Epithelial cell of proximal tubule (primary cell): Measurements from ENCODE around the gene ZNF408. TPM values are rescaled to one million over a fixed set of nuclear protein-coding genes. Genes with fewer than 3 reads are reported as not detected.

ENCODE experiments used
- DNase-seq: peaks from one replicate; pipeline ENCODE4 v3.0.0-alpha.2; 2011; ENCODE audit warnings: low read depth
- H3K4me3 ChIP-seq: 2 replicates; pipeline ENCODE4 v1.5.1; 2011; ENCODE audit warnings: low read depth, mild to moderate bottlenecking, low read length
- CTCF ChIP-seq: conservative IDR thresholded peaks from 2 replicates; pipeline ENCODE4 v1.5.1; 2012; ENCODE audit warnings: low read depth, mild to moderate bottlenecking, low read length
- total RNA-seq: library from RNA; depleted of rRNA; stranded (reverse); fragments of >200 nt; gene quantifications from 2 replicates; pipeline ENCODE4 v1.2.3, GENCODE V29; 2015

Gene ZNF408
- total RNA-seq, 1 donor from 2014 or later, result 12.5 TPM

- no peak for DNase-seq
Observed at GRCh38 chr11:46680815-46681214, 20.0 kb upstream of the ZNF408 start.

GRCh38 chr11:46681814-46682213 lies 19.0 kb upstream of the ZNF408 start:
- DNase-seq, result no peak
- no peak overlapping the region for H3K4me3 ChIP-seq
- no peak for TF ChIP-seq CTCF

More at GRCh38 chr11:46680815-46681214, 20.0 kb upstream of the ZNF408 start:
- no peak overlapping the region for H3K4me3 ChIP-seq
- TF ChIP-seq CTCF, result no peak

- no peak for DNase-seq
- TF ChIP-seq CTCF, result no peak
- H3K4me3 ChIP-seq, result no peak overlapping the region
Observed at GRCh38 chr11:46682773-46683752, 17.8 kb upstream of the ZNF408 start.

GRCh38 chr11:46684367-46684766 lies 16.5 kb upstream of the ZNF408 start:
- H3K4me3 ChIP-seq, result no peak overlapping the region
- TF ChIP-seq CTCF, result no peak
- DNase-seq, result no peak

GRCh38 chr11:46686886-46687795 lies 13.7 kb upstream of the ZNF408 start:
- DNase-seq, result no peak
- no peak overlapping the region for H3K4me3 ChIP-seq
- no peak for TF ChIP-seq CTCF

- no peak for DNase-seq
- no peak for TF ChIP-seq CTCF
- no peak overlapping the region for H3K4me3 ChIP-seq
Observed at GRCh38 chr11:46690702-46691101, 10.1 kb upstream of the ZNF408 start.
